Suppressor macrophage (primary cell): ENCODE measurements around the gene RNPEPL1.
"Not testable (repeated sequence)": the region's sequence is repeated elsewhere in the genome, so short reads cannot be mapped to it uniquely, and the experiment has no call there.

Source experiments
- DNase-seq, 4 experiments: peaks; one replicate each; pipeline ENCODE4 v3.0.0-alpha.2; 2020 to 2022

The RNPEPL1 gene

DNA sequence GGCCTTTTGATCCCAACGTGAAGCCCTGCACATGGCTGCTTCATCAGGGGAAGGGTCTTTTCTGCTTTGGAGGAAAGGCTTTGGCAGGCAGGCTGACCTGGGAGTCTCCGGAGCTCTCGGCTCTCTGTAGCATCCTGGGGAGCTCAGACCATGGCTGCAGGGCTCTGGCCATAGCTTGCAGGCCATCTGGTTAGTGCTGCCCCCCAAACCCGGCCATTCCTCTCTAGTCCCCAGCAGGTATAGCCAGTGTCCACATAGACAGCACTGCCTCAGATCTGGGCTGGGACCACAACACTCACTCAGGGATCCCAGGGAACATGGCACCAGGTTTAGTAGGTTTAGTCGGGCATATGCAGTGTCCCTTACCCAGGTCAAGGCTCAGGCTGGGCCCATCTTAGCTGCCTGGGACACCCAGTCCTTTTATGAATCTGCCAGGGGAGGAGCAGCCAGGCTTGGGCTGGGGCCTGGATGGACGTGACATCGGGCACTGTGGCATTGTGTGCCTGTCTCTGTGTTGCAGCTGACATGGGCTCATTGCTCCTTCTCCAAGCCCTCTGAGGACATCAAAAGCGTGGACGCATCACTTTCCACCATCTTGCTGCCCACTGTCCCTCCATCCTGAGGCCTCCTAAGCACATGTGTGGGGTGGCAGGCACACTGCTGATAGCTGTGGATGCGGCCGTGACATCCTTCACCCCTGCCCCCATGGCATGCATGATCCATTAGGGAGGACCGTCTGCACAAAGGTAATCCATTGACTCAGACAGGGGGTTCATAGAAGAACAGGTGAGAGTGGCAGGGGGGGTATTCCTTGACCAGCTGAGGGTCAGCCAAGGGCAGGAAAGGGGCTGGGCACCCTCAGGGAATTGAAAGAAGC is 37.8 kb downstream of the RNPEPL1 start:
- DNase-seq, result no peak

DNA sequence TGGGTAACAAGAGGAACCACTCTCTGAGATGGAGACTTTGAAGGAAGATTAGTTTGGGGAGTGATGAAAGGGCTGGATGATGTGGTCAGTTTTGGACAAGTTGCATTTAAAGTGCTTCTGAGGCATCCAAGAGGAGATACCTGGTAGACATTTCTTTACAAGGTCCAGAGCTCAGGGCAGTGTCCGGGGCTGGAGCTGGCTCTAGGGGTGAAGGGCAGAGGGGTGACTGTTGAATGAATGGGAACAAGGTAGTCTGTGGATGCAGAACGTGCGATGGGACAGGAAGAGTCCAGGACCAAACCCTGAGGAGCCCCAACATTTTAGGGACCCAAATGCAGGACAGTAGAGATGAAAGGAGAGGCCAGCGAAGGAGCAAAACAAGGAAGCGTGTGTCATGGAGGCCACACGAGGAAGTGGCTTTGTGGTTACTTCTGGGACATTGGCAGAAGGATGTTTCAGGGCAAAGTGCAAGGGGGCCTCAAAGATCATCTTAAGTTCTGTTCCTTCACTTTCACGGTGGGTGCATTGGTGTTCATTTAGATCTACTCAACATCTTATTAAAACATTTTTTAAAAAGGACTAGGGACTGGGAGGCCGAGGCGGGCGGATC is 43.4 kb downstream of the RNPEPL1 start:
- DNase-seq, result peak; percentile 61 to 79 (median 73)

DNA sequence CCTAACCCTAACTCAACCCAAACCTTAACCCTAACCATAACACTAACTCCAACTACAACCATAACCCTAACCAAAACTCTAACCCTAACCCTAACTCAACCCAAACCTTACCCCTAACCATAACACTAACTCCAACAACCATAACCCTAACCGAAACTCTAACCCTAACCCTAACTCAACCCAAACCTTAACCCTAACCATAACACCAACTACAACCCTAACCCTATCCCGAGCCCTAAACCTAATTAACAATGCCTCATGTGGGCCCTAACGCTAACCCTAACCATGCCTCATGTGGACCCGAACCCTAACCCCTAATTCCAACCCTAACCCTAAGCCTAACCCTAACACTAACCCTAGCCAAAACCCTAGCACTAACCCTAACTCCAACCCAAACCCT is 45.5 kb downstream of the RNPEPL1 start:
- no peak for DNase-seq

DNA sequence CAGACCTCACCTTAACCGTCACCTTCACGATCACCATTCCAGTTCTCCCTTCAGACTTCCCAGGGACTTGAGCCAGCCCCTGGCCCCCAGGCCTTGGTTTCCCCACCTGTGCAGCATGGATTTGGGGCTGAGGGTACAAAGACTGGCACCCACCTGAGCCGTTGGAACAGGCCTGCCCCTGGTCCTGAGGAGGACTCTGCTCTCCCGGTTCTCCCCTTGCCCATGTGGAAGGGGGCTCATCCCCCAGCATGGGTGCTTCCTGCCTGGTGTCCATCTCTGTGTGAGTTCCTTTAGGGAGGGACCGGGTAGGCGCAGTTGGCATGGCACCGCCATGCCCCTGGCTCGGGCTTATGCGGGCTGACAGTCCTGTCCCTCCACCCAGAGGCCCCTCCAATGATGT is 46.1 kb downstream of the RNPEPL1 start:
- DNase-seq, result no peak

DNA sequence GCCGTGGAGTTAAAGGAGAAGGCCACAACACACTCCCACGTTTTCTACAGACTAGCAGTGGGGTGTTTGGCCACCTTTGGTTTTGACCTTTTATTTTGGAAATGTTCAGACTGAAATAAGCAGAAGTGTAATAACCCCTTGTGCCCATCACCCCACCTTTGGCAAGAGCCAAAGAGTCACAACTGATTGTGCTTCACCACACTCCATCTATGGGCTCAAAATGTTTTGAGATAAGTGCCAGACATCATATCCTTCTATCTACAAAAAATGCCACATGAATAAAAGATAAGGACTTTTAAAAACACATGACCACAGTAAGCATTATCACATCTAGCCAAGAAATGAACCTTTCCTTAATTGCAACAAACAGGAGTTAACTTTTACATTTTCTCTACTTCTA is 47.1 kb downstream of the RNPEPL1 start:
- peak in 1 of 4 experiments; percentile 22 for DNase-seq

DNA sequence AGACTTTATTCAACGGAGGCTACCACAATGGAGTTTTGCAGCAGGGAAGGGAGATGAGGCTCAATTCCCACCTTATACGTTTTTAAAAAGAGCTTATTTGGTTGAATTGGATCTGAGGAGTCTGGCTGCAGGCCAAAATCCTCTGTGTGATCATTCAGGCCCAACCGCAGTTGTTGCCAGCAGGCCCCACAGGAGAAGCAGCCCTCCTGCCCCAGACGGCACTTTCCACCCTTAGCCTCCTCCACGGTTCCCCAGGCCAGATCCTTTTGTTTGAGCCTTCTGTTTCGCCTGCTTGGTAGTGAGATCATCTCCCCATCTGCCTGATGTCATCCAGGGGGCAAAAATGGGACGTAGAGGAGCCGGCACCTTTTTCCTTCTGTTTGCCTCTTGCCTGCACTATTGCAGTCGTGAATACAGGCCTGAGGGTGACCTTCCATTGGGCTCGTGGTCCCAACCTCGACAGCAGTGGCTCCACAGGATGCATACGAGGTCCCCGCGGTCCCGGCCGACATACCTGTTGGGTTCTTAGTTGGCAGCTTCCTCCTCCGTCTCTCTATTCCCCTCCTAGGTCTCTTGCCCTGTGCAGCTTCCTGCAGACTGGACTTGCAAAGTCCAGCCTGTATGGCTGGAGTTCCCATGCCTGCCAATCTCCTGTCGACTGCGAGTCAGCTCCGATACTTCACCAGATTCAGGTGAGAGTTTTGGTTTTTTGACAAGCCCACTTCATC is 47.7 kb downstream of the RNPEPL1 start:
- no peak for DNase-seq

DNA sequence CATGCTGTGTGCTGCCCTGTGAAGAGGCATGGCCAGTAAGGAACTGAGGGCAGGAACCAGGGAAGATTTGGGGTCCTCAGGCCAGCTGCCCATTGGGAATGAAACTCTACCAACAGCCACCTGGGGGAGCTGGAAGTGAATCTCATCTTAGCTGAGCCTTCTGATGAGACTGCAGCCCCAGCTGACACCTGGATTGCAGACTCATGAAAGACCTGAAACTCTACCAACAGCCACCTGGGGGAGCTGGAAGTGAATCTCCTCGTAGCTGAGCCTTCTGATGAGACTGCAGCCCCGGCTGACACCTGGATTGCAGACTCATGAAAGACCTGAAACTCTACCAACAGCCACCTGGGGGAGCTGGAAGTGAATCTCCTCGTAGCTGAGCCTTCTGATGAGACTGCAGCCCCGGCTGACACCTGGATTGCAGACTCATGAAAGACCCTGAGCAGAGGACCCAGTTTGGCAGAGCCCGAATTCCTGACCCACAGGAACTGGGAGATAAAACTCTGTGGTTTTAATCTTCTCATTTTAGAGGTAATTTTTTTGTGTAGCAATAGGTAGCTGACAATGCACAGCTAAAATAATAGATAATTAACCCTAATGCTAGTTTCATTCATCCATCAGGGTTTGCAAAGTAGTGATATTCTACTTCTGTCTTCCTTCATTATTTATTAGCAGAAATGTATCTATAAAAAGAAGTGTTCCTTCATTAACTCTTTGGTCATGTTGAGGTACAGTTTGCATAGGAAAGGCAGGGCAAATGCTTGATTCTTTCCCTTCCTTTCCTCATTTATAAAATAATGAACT is 48.8 kb downstream of the RNPEPL1 start:
- DNase-seq, result not testable (repeated sequence)

DNA sequence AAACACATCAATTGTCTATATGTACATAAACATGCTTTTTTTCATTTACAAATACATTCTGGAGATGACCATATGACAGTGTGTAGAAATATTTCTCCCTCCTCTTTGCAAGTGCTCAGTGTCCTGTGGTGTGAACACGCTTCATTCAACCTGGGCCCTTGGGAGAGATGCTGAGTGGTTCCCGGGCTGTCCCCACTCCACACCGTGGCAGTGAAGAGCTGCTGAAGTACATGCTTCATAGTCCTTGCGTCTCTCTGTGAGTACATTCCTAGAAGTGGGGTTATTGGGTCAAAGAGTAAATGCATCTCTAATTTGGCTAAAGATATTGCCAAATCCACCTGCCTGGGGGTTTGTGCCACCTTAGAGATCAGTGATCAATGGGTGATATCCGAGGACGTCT is 50.5 kb downstream of the RNPEPL1 start:
- no peak for DNase-seq

DNA sequence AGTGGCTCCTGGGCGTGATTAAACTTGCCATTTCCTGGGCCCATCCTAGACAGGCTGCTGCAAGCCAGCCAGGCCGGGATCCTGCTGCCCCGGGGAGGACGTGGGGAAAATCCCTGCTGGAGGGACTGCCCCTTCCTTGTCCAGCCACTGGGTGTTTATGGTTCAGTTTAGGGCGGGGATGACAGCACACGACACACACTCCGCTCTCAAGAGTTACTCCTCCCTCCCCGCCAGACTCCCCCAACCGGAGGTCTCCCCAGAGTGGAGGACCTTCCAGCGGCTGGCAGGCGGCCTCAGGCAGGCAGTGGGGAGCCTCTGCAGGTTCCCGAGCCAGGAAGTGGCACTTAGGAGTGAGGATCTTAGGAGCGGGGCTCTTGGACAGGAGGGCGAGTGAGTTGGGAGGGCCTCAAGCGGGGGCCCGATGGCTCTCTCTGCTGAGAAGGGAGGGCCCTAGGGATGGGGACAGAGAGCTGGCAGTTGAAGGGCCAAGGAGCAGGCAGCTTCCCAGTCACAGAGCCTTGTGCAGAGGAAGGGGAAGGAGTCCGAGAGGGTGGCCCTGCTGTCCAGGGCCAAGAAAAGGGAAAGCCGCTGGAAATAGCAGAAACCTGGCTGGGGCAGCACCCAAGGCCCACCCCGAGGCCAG is 51.3 kb downstream of the RNPEPL1 start:
- DNase-seq, result peak; percentile 33 to 72 (median 59)

DNA sequence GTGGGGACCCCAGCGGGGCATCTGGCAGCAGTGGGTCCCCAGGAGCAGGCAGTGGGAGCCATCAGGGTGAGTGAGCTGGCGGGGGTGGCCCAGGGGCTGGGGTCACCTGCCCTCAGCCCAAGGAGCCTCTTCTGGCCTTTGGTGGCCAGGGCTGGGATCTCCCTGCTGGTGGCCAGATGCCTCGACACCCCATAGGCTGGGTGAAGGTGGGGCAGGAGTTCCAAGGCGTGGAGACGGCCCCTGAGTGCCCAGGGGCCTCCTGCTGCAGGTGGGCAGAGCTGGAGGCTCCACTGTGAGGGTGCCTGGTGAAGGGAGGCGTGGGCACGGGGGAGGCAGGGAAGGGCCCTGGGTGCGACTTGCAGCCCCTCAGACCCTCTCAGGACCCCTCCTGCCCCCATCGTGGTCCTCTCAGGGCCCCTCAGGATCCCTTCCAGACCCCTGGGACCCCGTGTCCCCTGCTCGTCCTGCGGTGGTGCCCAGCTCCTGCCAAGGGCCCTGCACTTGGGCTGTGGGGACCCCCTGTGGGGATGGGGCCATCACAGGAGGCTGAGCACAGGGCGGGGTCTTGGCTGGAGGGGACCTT is 52.0 kb downstream of the RNPEPL1 start:
- DNase-seq, result no peak

DNA sequence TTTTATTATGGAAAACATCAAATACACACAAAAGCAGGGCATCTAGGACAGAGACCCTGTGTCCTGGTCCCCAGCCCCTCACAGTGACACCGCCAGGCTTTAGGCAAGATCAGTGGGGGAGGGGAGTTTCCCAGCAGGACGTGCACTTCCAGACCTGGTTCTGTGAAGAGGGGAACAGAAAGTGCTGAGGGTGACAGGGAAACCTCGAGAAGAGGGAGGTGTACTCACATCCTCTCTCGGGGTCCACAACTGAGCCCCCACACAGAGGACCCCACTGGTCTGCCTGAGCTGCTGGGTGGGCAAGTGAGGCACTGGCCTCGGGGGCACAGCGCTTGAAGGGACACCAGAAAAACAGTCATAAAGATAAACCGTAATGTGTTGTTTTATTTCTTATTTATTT is 52.6 kb downstream of the RNPEPL1 start:
- peak in 3 of 4 experiments; percentile 38 to 55 (median 48) for DNase-seq

DNA sequence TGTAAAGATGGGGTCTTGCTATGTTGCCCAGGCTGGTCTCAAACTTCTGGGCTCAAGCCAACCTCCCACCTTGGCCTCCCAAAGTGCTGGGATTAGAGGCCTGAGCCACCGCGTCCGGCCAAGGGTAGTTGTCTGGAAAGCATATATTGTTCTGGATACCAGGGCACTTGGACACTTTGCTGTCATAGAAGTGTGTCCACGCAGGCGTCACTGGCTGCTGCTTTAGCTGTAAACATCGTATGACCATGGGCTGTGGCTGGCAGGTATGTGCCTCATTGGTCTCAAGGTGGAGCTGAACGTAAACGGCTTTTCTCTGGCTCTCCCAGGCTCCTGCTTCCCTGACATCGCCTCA is 53.8 kb downstream of the RNPEPL1 start:
- DNase-seq, result peak in 1 of 4 experiments; percentile 2

DNA sequence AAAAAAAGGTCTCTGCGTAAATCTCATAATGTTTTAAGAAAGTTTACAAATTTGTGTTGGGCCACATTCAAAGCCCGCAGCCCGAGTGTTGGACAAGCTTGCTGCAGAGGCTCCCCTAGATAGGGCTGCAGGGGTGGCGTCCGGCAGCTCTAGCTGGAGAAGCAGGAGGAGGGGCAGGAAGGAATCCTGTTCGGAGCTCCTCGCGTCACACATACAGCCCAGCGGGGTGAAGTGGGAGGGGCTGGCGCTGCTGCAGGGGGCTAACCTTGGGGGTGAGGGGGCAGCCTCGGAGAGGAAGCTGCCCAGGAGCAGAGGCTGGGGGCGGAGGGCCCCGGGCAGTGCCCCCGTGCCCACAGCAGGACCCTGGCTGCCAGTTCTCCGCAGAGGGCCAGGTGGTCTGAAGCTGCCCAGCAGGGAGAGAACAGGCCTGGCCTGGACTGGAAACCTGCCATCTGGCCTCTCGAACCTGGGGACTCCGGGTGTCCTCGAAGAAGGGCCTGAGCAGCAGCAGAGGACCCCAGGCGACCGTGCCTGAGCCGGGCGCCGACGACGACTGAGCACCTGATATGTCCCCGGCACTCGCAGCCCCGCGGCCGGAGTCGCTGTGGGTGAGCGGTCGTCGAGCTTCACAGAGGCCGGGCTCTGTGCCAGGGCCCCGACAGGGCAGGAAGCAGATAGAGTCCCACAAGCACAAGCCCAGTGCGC is 54.4 kb downstream of the RNPEPL1 start:
- peak in 3 of 4 experiments; percentile 36 to 67 (median 59) for DNase-seq

DNA sequence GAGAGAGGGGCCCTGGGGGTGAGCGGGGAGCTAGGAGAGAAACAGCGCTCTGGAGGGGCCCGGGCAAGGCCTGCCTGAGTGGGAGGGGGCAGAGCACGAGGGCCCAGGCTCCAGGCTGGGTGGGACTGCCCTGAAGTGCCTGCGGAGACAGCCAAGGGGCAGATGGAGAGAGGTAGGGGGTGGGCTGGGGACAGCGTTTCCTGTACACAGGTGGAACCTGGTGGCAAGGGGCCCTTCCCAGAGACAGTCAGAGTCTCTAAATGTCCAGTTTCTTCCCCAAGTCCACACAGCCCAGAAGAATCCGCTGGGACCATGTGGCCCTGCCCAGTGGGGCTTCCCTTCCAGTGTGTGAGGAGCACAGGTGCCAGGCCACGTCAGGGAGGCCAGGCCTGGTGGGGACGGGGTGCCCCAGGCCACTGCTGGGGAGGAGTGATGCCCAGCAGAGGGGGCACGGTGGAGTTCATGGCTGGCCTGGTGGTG is 55.3 kb downstream of the RNPEPL1 start:
- peak in 1 of 4 experiments; percentile 4 for DNase-seq

DNA sequence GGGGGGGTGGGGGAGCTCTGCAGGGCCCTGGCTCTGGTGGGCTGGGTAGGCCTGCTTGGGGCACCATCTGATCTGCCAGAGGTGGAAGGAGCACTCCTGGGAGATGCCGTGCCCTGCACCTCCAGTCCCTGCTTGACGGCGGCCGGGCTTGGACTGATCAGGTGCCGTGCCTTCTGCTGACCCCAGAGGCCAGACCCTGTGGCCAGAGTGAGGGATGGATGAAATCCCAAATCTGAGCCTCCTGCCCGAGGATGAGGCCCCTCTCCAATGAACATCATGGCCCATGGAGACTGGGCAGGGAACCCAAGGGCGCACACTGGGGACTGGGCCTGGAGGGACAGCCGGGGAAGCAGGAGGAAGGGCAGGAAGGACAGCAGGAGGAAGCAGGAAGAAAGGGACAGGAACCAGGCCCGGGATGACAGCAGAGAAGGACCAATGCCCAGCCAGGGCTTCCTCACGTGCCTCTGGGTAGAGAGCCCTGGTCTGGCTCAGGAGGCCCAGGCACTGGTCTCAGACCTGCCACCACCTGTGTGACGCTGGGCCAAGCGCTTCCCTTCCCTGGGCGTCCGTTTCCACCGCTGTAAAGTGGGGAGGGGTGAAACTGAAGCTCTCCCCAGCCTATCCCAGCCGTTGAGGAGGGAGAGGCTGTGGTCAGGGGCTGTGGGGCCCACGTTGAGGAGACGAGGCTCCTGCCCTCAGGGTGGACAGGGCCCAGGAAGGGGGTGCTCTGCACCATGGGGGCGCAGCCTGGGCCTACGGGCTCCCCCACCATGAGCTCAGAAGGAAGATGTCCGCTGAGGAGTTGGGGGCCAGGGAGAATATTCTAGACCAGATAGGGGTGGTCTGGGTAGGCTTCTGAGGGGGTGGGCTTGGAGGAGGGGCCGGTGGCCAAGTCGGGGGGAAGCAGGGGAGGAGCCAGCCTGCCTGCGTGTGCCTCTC is 56.0 kb downstream of the RNPEPL1 start:
- DNase-seq, result peak; percentile 48 to 63 (median 56)

DNA sequence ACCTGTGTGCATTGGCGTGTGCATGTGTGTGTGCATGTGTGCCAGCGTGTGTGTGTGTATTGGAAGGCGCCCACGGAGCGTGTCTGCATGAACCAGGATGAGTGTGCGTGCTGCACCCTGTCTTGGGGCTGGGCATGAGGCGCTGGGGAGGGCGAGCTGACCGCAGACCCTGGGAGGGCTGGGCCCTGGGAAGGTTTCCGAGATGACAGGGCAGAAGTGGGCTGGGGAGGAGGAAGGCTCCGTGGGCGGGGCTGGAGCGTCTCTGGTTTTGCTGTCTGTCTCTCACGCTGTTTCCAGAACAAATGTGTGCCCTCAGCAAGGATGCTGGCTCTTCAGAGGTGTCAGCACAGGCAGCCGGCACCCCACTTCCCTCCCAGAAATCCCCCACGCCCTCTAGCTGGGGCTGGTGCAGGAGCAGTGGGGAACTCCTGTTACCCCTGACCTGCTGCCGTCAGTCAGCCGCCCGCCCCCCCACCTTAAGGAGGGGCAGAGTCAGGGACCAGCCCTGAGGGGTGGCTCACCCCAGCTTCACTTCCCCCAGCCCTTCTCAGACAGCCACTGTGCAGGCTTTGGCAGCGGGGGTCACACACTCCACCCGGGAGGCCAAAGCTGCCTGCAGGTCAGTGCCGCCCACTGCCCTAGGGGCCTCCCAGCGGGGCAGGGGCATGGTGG is 56.8 kb downstream of the RNPEPL1 start, which contains the start of gene GPR35:
GPR35 (plus strand) TSS at position 531 of the 672 bp plus-strand sequence. CDS start 4,473 bp downstream, outside the sequence.
- DNase-seq, result peak; percentile 92 to 96 (median 95)

DNA sequence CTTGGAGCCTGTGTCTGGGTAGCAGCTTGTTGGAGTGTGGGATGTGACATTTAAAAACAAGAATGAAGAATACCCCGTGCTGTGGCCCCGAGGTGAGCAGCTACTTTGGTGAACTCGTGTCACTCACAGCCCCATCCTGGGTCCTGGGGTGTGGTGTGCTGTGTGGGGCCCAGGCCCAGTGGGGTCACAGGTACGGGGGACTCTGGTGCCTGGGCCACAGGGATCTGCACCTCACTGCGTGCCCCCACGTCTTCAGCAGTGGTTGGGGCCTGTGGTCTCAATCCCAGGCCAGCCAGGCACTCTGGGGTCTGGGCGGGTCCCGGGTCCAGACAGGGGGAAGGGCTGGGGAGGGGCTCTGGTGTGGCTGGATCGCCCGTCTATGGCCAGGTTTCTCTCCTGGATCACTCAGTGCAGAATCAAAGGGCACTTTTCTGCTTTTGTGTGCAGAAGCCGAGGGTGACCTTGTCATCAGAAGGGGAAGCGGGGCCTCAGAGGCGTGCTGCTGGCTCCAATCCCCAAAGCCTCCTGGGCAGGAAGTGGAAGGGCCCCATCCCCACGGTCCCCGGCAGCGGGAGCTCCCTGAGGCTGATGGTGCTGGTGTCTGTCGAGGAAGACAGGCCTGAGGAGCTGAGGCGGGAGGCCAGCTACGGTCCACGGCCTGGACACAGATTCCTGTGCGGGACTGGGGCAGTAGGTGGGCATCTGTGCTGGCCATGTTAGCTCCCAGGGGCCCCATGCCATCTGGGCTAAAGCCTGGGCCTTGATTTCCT is 58.4 kb downstream of the RNPEPL1 start:
- peak; percentile 81 to 93 (median 89) for DNase-seq
